HG03159 (cell line): ENCODE measurements around the gene HSD3B1.

Source experiments
- ATAC-seq: cut with Tn5 transposase; IDR thresholded peaks from one replicate; pipeline ENCODE4 v1.9.1; 2021; ENCODE audit warnings: mild to moderate bottlenecking, moderate library complexity; ENCODE audit not compliant: unreplicated experiment

The HSD3B1 gene

DNA sequence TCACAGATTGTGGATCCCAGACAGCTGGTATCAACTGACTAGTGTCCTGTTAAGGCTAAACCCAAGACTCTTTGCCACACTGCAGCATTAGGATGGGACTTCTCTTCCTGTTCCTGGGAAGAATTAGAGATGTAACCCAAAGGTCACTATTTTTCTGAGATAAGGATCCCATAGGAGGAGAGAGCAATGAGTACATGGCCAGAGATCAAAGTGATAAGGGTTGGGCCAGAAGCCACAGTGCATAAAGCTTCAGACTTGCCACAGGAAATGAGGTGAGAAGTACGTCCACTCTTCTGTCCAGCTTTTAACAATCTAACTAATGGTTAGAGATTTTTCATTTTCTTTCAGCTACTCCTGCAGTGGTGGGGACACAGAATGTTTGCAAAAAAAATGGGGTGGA, at the start of gene HSD3B1:
TSS of gene HSD3B1 (plus strand) at position 270 of the 400 bp plus-strand sequence. CDS start 267 bp downstream, outside the sequence.
- no peak for ATAC-seq

DNA sequence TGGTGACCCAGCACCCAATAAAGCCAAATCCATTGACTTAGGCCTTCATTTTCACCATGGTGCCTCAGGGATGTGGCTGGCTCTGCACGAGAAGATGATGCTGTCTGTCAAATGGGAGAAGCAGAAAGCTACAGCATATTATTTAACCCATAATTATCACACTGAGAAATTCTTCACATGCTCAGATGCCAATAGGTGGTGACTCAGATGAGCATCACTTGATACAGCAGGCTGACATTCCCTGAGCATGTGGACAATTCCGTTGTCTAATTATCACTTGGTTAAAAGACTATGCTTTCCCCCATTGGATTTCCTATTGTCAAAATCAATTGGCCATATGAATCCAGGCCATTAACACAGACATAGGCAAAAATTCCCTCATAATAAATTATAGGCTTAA, 44.0 kb upstream of the HSD3B1 start:
- ATAC-seq: no peak

DNA sequence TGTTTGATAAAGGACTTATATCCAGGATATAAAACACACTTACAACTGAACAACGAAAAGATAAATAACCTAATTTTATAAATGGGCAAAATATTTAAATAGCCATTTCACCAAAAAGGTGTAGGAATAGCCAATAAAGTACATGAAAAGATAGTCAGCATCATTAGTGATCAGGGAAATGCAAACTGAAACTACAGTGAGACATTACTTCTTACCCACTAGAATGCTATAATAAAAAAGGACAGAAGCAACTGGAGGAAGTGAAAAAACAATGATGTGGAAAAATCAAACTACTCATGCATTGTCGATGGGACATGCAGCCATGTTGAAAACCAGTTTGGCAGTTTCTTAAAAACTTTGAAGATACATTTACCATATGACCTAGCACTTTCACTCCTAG, 43.4 kb upstream of the HSD3B1 start:
- no peak for ATAC-seq

DNA sequence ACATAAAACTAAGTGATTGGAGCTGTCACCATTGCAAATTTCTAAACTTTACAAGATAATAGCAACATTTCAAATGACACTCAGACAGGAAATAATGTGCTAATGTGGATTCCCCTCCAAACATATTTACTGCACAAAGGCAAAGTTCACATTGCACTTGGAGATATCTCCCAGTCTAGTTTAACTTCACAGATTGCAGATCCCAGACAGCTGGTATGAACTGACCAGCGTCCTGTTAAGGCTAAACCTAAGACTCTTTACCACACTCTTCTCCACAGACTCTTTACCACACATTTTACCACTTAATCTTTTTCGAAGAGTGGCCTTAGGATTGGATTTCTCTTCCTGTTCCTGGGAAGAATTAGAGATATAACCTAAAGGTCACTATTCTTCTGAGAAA, 40.6 kb upstream of the HSD3B1 start:
- ATAC-seq: no peak

DNA sequence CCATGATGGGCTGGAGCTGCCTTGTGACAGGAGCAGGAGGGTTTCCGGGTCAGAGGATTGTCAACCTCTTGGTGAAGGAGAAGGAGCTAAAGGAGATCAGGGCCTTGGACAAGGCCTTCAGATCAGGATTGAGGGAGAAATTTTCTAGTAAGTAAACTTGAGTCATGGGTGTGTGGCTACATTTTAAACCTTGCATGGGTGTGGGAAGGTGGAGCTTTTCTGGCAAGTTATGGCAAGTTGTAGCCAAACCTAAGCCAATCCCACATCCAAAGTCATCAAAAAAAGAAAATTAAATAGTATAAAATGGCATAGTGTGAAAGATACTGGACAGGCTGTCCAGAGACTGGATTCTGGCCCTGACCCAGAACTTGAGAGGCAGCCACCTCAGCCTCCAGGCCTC, 39.8 kb upstream of the HSD3B1 start:
- no peak for ATAC-seq

DNA sequence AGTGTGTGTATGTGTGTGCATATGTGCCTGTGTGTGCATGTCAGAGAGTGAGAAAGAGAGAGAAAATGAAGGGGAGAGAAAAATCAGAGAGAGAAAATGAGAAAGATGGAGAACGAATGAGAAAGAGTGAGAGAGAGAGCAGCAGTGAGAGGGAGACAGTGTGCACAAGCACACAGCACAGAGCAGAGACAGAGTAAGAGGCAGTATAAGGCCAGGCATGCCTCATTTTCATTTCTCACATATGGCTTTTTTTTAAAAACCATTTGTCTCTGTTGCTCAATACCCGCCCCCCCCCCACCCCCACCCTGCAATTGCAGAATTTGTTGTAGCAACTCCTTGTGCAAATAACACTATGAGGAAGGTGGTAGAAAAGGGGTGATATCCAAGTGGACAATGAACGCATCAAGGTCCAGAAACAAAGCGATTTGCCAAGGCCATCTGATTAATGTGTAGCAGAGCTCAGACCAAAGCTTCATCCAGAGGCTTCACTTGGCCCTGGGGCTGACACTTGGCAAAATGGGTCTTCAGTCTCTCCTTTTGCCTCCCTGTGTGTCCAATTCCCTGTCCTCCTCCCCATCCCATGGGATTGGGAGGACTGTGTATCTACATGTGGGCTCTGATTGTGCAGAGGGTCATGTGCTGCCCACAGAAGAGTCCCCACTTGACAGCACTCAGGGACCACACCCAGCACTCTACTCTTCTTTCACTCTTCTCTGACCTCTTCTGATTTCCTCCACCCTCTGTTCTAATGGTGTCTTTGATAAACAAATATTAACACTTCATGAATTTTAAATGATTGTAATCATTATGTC, 38.9 kb upstream of the HSD3B1 start:
- ATAC-seq: no peak

DNA sequence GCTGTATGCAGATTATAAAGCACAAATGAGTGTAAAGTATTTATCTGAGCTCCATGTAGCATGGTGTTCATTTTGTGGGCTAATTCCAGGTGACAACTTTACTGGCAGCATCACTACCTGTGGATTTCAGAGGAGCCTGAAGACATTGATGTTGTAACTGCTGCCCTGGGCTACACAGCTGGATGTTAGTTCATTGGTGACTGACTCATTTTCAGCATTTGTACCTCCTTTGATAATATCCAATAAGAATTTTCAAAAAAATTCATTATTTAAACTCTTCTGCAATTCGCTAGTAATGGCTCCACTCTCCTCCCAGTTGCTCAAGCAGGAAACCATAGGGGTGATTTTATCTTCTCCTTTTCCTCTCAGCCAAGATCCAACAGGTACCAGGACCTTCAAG, 37.3 kb upstream of the HSD3B1 start:
- no peak for ATAC-seq

DNA sequence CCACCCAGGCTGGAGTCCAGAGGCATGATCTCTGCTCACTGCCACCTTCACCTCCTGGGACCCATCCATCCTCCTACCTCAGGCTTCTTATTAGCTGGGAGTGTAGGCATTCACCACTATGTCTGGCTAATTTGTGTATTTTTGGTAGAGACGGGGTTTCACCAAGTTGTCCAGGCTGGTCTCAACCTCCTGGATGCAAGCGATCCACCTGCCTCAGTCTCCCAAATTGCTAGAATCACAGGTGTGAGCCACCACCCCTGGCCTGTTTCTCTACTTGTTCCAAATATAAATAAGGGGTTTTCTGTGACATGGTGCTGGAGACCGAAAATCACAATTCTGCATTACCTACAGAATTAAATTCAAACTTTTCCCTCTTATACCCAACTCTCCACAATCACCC, 36.6 kb upstream of the HSD3B1 start:
- ATAC-seq: no peak

DNA sequence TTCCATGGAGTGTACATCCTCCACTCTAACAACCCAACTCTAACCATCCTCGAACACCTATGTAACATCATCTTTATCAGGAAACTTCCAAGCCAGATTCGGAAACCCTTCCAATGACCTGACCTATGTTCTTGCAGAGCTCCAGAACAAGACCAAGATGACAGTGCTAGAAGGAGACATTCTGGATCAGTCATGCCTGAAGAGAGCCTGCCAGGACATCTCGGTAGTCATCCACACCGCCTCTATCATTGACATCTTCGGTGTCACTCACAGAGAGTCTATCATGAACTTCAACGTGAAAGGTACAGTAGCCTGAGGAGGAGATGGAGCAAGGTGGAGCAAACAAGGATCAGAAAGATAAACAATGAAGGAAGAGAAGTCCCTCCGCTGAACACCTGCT, 36.1 kb upstream of the HSD3B1 start:
- no peak for ATAC-seq

DNA sequence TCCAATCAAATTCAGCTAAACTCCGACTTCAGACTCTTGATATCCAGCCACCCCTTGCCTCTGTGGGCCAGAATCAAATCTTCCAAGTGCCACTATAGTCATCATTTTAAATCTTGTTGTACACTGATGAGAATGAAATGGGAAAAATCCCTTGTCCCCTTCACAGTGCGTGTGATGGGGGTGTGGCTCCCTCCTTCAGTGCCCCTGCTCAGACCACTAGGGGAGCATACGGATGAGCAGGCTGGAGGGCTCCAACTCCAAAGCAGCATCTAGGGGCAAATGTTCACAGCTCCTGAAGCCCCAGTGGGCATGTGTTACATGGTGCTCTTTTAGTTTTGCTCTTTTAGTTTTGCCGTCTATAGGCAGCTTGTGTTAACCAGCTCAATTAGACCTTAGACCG, 35.4 kb upstream of the HSD3B1 start:
- no peak for ATAC-seq

DNA sequence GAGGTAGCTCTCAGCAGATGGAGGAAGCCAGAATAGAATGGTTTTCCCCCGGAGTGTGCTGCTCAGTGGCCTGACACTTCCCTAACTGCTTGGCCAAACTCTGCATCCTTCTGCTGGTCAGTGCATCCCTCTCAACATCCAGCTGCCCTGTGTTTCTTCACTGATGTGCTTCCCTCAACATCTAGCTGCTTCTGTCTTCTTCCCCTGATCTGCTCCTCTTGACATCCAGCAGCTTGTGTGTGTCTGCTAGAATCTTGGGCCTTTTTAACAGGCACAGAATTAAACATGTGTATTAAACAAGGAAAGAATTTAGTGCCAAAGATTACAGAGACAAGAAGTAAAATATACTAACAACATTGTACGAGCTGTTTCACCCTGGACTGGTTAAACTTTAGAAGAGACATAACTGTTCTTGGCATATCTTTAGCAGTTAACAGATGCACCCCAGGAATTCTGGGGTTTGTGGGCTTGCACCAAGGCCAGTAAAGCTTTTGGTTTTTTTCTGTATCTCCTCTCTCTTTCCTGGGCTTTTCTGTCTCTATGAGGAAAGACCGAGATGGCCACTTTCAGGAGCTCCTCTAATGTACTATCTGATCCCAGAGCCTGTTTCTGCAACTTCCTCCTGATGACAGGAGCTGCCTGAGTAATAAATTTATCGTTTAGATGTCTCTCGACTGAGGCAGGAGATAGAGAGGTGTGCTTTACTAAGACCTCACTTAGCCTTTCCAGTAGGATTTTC, 34.8 kb upstream of the HSD3B1 start:
- no peak for ATAC-seq

DNA sequence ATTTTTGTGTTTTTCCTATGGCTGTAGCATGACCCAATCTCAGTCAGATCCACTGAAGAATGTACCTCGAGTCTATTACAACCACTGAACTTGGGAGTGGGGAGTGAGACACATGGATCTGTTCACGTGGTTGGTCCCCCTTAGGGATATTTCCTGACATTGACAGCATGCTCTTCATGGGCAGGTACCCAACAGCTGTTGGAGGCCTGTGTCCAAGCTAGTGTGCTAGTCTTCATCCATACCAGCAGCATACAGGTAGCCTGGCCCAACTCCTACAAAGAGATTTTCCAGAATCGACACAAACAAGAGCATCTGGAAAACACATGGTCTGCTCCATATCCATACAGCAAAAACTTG, 34.2 kb upstream of the HSD3B1 start:
- ATAC-seq: no peak

DNA sequence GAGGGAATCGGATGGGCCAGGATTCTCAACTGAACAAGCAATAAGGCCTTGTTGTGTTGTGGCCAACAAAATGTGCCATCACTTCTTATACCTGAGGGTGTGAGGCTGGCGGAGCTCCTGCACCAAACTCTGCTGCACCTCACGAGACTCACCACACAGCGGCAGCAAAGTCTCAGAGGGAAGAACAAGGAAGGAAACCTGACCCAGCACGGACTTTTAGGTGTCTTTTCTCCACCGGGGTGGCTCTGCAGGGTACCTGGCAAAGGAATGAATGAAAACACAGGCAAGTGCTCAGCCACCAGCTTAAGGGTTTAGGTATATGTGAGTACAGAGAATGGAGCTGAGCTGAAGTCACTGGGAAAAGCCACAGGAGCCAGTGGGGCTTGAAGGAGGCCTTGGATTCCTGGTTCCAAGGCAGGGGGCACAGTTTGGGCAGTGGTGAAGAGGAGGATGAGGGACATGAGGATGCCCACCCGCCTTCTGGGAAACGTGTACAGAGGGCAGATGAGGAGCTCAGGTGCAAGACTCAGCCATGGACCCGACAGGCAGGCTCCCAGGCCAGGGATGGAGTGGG, 31.1 kb upstream of the HSD3B1 start:
- ATAC-seq: peak; percentile 92

DNA sequence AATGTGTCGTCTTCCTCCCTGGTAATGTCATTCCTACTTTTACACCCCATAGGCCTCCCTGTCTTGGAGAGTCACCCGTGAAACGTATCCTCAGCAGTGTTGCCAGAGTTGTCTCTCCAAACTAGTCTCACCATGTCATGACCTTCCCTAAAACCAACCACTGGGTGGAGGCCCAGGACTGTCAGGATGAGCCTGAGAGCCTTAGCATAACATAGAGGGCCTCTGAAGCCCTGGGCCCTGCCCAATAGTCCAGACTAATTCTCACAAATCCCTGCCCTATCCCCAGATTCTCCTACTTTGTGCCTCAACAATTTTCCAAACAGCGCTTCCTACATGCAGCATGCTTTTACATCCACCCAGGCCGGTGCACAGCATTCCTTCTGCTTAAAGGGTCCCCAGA, 29.3 kb upstream of the HSD3B1 start:
- no peak for ATAC-seq

DNA sequence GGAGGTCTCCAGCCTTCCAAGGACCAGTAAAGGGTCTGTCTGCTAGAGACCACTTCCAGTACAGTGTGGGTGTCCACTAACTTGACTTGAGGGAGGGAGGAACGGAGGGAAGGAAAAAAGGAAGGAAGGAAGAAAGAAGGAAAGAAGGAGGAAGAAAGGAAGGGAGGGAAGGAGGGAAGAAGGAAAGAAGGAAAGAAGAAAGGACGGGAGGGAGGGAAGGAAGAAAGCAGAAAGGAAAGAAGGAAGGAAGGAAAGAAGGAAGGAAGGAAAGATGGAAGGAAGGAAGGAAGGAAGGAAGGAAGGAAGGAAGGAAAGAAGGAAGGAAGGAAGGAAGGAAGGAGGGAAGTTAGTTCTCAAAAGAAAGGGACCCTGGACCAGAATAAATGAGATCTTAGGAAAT, 26.8 kb upstream of the HSD3B1 start:
- ATAC-seq: no peak

DNA sequence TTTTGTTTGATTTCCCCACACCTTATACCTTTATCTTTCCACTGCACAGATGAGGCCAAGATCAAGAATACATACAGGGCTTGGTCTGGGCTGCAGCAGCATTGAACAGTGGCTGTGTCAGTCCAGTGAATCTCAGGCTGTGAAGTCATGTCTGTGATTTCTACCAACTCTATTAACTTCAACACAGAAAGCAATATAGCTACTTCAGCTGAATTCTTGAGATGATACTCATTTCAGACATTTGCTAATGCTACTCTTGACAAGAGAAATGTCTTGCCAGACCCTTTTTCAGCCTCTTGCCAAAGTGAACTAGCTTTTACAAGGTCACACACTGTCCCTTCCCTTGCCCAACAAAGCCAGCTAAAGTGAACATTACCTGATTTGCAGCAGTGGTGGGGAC, 25.1 kb upstream of the HSD3B1 start:
- no peak for ATAC-seq

DNA sequence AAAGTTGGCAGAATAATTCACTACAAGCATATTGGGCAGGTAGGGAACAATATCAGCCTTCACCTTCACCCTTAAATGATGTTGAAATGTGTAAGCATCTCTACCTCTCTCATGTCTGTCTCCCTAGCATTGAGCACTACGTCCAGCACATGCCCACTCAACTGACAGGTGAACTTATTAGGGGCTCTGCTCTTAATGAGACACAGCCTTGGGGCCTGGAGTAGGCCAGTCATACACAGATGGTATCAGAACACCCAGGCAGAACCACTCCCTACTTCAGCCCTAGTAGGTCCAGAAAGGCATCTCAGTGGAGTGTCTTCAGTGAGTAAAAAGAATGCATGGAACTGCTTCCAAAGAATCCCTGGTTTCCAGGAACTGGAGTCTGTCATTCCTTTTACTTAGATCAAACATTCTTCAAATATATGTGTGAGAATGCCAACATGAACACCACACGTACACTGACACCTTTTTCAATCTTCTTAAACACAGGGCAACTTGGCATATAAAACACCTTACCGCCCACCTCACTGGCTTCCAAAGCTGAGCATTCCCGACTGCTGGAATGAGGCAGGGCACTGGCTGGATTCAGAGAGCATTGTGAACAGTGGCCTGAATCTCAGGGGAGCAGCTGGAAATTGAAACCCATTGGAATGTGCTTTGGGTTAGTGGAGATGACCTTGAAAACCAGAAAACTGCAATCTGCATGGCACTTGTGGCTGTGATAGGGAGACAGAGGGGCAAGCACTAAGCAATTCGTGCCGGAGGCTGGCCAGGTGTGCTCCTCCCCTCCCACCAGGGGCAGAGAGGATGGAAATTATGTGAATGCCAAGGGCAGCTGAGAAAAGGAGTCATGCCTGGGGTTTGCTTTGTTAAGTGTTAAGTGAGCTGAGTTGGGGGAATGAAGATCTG, 24.2 kb upstream of the HSD3B1 start:
- no peak for ATAC-seq

DNA sequence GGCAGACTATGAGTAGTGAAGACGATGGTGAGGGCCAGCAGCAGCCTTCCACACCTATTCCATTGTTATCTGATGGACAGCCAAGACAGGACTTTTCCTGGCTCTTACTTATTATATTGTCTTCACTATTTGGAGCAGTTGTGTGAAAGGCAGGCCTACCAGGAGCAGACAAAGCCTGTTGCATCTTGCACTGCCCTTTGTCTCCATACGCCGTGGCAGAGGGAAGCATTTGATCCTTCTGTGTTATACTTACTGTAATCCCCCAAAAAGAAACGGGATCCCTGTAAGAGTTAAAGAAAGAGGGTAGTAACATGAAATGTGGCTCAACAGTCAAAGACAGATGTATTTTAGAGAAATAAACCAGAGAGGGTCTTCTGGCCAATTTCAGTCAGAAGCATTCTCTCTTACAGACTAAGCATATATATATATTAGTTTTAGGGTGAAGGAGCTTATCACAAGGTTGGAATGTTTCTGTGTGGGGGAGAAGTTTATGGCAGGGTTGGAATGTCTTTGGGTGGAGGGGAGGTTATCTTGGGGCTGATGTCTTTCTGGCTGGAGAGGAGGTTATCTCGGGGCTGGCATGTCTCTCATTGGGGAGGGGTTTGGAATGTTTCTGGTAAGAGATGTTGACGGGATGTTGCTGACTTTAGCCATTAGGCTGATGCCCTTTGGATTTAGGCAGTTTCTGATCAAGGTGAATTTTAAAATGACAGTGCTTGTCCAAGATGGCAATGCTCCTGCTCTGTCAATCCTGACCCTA, 23.4 kb upstream of the HSD3B1 start:
- no peak for ATAC-seq

DNA sequence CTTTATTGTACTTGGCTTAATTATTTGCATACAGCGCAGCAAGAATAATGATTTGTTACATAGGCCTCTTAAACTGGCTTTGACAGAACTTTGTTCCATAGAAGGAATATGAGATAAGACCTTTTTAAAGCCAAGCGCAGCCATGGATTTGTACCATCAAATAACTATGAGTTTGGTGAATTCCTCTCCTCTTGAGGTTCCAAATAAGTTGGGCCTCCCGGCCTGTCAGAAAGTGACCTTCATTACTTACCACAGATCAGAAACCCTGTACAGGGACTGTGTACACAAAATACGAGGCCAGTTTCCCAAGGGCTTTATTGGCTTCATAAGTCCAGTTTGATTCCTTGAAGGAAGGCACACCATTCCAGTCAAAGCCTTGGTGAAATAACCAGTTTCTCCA, 21.8 kb upstream of the HSD3B1 start:
- no peak for ATAC-seq

DNA sequence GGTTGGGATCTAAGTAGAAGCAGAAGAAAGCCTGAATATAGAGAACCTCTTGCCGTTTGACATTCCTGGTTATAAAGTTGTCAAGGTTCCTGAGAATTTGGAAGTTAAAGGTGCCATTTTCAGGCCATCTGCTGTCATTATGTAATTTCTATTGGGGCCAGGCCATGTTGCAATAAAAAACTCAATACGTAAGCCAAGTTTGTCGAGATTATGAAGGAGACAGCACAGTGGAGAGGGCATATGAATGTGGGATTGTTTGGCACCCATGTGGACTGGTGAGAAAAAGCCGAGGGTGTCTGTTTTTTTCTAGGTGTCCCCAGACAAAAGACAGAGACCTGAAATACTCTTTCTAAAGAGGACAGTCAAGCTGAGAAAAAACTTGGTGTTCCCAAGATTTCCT, 18.8 kb upstream of the HSD3B1 start:
- ATAC-seq: no peak
